Activated T-cell treated with anti-CD3 and anti-CD28 coated beads, Interleukin-2, amount 50 U/mL, for 4 hours (primary cell): ENCODE data around the gene MAP3K7CL. TPM values are rescaled to one million over a fixed set of nuclear protein-coding genes. Genes with fewer than 3 reads are reported as not detected.

ENCODE experiments used
- ATAC-seq, 2 donors: fragments of 200-7000 bp; cut with Tn5 transposase; one replicate each; pipeline ENCODE4 v1.10.0; 2021
- DNase-seq: peaks from one replicate; pipeline ENCODE4 v3.0.0-alpha.2; 2020
- H3K27me3 Mint-ChIP-seq: one replicate; pipeline ENCODE4 v1.8.0; 2021; ENCODE audit warnings: low read depth, mixed read lengths
- H3K36me3 Mint-ChIP-seq: one replicate; pipeline ENCODE4 v1.8.0; 2022; ENCODE audit warnings: mixed read lengths; ENCODE audit not compliant: insufficient read depth
- H3K4me1 Mint-ChIP-seq: one replicate; pipeline ENCODE4 v1.8.0; 2021; ENCODE audit warnings: low read depth, mixed read lengths
- H3K4me3 Mint-ChIP-seq: one replicate; pipeline ENCODE4 v1.8.0; 2021; ENCODE audit warnings: mild to moderate bottlenecking, moderate library complexity, mixed read lengths
- H3K9me3 Mint-ChIP-seq: one replicate; pipeline ENCODE4 v1.8.0; 2021; ENCODE audit warnings: mixed read lengths
- total RNA-seq, 3 donors: library from RNA; stranded (reverse); gene quantifications; one replicate each; pipeline ENCODE4 v1.2.1, GENCODE V29; 2021

The MAP3K7CL gene
- total RNA-seq, 3 donors from 2014 or later, result 0.96 to 1.4 (median 1.3) TPM

- Mint-ChIP-seq H3K36me3 (no peaks in the 10 kb centered on the region), H3K4me3 (no peak overlapping the region), H3K9me3 (peaks cover 3% of the 10 kb centered on the region), H3K27me3 (no peaks in the 10 kb centered on the region), H3K4me1 (peaks cover 22% of the 10 kb centered on the region)
- peak in 1 of 2 donors; percentile 35 for ATAC-seq
- DNase-seq, result no peak
Measured at GRCh38 chr21:29208044-29208681, 77.7 kb downstream of the MAP3K7CL start.

- H3K27me3 Mint-ChIP-seq, result no peaks in the 10 kb centered on the region
- H3K36me3 Mint-ChIP-seq, result no peaks in the 10 kb centered on the region
- ATAC-seq (peak in 1 of 2 donors; percentile 38), DNase-seq (no peak)
- H3K9me3 Mint-ChIP-seq, result peaks cover 3% of the 10 kb centered on the region
- no peak overlapping the region for H3K4me3 Mint-ChIP-seq
- H3K4me1 Mint-ChIP-seq, result peaks cover 22% of the 10 kb centered on the region
Measured at GRCh38 chr21:29208682-29209059, 78.2 kb downstream of the MAP3K7CL start.

GRCh38 chr21:29209696-29210095 lies 79.3 kb downstream of the MAP3K7CL start:
- Mint-ChIP-seq H3K27me3 (no peaks in the 10 kb centered on the region), H3K4me3 (no peak overlapping the region), H3K36me3 (no peaks in the 10 kb centered on the region), H3K9me3 (peaks cover 3% of the 10 kb centered on the region), H3K4me1 (peaks cover 22% of the 10 kb centered on the region)
- DNase-seq, result no peak
- ATAC-seq, result no peak

GRCh38 chr21:29211205-29211604 lies 80.8 kb downstream of the MAP3K7CL start:
- DNase-seq, result no peak
- Mint-ChIP-seq H3K4me1 (peaks cover 22% of the 10 kb centered on the region), H3K9me3 (peaks cover 3% of the 10 kb centered on the region), H3K4me3 (no peak overlapping the region), H3K36me3 (no peaks in the 10 kb centered on the region), H3K27me3 (no peaks in the 10 kb centered on the region)
- no peak for ATAC-seq

GRCh38 chr21:29212446-29212845 lies 82.0 kb downstream of the MAP3K7CL start:
- H3K27me3 Mint-ChIP-seq, result no peaks in the 10 kb centered on the region
- no peaks in the 10 kb centered on the region for H3K36me3 Mint-ChIP-seq
- no peak overlapping the region for H3K4me3 Mint-ChIP-seq
- H3K4me1 Mint-ChIP-seq, result peaks cover 20% of the 10 kb centered on the region
- ATAC-seq (no peak), DNase-seq (no peak)
- H3K9me3 Mint-ChIP-seq, result peaks cover 3% of the 10 kb centered on the region

GRCh38 chr21:29213513-29214385 lies 83.3 kb downstream of the MAP3K7CL start:
- H3K9me3 Mint-ChIP-seq, result peaks cover 3% of the 10 kb centered on the region
- ATAC-seq, result no peak
- DNase-seq, result no peak
- peaks cover 11% of the 10 kb centered on the region for H3K4me1 Mint-ChIP-seq
- H3K4me3 Mint-ChIP-seq, result no peak overlapping the region
- H3K27me3 Mint-ChIP-seq, result no peaks in the 10 kb centered on the region
- H3K36me3 Mint-ChIP-seq, result no peaks in the 10 kb centered on the region

GRCh38 chr21:29215709-29216108 lies 85.3 kb downstream of the MAP3K7CL start:
- no peaks in the 10 kb centered on the region for H3K27me3 Mint-ChIP-seq
- peaks cover 2% of the 10 kb centered on the region for H3K4me1 Mint-ChIP-seq
- no peak for DNase-seq

GRCh38 chr21:29217818-29218291 lies 87.4 kb downstream of the MAP3K7CL start:
- no peak for DNase-seq
- no peaks in the 10 kb centered on the region for H3K36me3 Mint-ChIP-seq
- H3K27me3 Mint-ChIP-seq, result no peaks in the 10 kb centered on the region
- H3K9me3 Mint-ChIP-seq, result no peaks in the 10 kb centered on the region
- H3K4me3 Mint-ChIP-seq, result no peak overlapping the region
- ATAC-seq, result no peak
- H3K4me1 Mint-ChIP-seq, result peaks cover 2% of the 10 kb centered on the region

More at GRCh38 chr21:29215709-29216108, 85.3 kb downstream of the MAP3K7CL start:
- no peak for ATAC-seq
- no peaks in the 10 kb centered on the region for H3K36me3 Mint-ChIP-seq
- H3K9me3 Mint-ChIP-seq, result peaks cover 3% of the 10 kb centered on the region
- no peak overlapping the region for H3K4me3 Mint-ChIP-seq

- DNase-seq (no peak), ATAC-seq (no peak)
- Mint-ChIP-seq H3K9me3 (no peaks in the 10 kb centered on the region), H3K36me3 (no peaks in the 10 kb centered on the region), H3K27me3 (no peaks in the 10 kb centered on the region), H3K4me3 (no peak overlapping the region), H3K4me1 (peaks cover 2% of the 10 kb centered on the region)
Measured at GRCh38 chr21:29218749-29219148, 88.3 kb downstream of the MAP3K7CL start.

- Mint-ChIP-seq H3K4me3 (no peak overlapping the region), H3K27me3 (no peaks in the 10 kb centered on the region), H3K4me1 (peaks cover 2% of the 10 kb centered on the region), H3K9me3 (no peaks in the 10 kb centered on the region), H3K36me3 (no peaks in the 10 kb centered on the region)
- DNase-seq, result no peak
- ATAC-seq, result no peak
Measured at GRCh38 chr21:29219165-29219770, 88.8 kb downstream of the MAP3K7CL start.

- Mint-ChIP-seq H3K36me3 (no peaks in the 10 kb centered on the region), H3K4me3 (no peak overlapping the region), H3K9me3 (peaks cover 3% of the 10 kb centered on the region), H3K4me1 (peaks cover 2% of the 10 kb centered on the region), H3K27me3 (no peaks in the 10 kb centered on the region)
- ATAC-seq (no peak), DNase-seq (no peak)
Measured at GRCh38 chr21:29221253-29221744, 90.9 kb downstream of the MAP3K7CL start.

GRCh38 chr21:29224006-29224405 lies 93.6 kb downstream of the MAP3K7CL start:
- peaks cover 3% of the 10 kb centered on the region for H3K9me3 Mint-ChIP-seq
- DNase-seq, result no peak
- H3K4me3 Mint-ChIP-seq, result no peak overlapping the region
- peaks cover 6% of the 10 kb centered on the region for H3K4me1 Mint-ChIP-seq
- H3K36me3 Mint-ChIP-seq, result no peaks in the 10 kb centered on the region
- ATAC-seq, result no peak
- H3K27me3 Mint-ChIP-seq, result no peaks in the 10 kb centered on the region
